HepG2 (cell line): Measurements from ENCODE around the gene SEC16A. TPM values are rescaled to one million over a fixed set of nuclear protein-coding genes. Genes with fewer than 3 reads are reported as not detected.

ENCODE experiments used
- ATRX ChIP-seq: sonication (generic); formaldehyde crosslinking; IDR thresholded peaks from 2 replicates; pipeline ENCODE4 v1.4.0; 2020; ENCODE audit warnings: missing genetic modification reagents, borderline replicate concordance
- MLXIP ChIP-seq: sonication (generic); formaldehyde crosslinking; IDR thresholded peaks from 2 replicates; pipeline ENCODE4 v1.9.0; 2021; ENCODE audit warnings: missing genetic modification reagents, borderline replicate concordance
- POLR2G ChIP-seq: fragments of 200-400 bp; formaldehyde crosslinking; IDR thresholded peaks from 2 replicates; pipeline ENCODE4 v1.6.1; 2018; ENCODE audit warnings: mild to moderate bottlenecking, low read depth, low read length, moderate library complexity
- RERE ChIP-seq: IDR thresholded peaks from 2 replicates; pipeline ENCODE4 v1.6.1; 2016; ENCODE audit warnings: low read depth, missing genetic modification reagents, missing compliant biosample characterization
- ZBTB21 ChIP-seq: sonication (generic); formaldehyde crosslinking; IDR thresholded peaks from 2 replicates; pipeline ENCODE4 v1.4.0; 2020; ENCODE audit warnings: missing genetic modification reagents
- ZNF263 ChIP-seq: sonication (generic); formaldehyde crosslinking; IDR thresholded peaks from 2 replicates; pipeline ENCODE4 v1.4.0; 2020; ENCODE audit warnings: missing genetic modification reagents
- ZNF407 ChIP-seq: sonication (generic); formaldehyde crosslinking; IDR thresholded peaks from one replicate; pipeline ENCODE4 v1.5.1; 2020; ENCODE audit warnings: mild to moderate bottlenecking, missing genetic modification reagents; ENCODE audit errors: not compliant biosample characterization
- ZNF724P ChIP-seq: sonication (generic); formaldehyde crosslinking; IDR thresholded peaks from 2 replicates; pipeline ENCODE4 v1.8.0; 2022; ENCODE audit warnings: missing genetic modification reagents, borderline replicate concordance
- ZNF746 ChIP-seq: sonication (generic); formaldehyde crosslinking; IDR thresholded peaks from 2 replicates; pipeline ENCODE4 v1.8.0; 2022; ENCODE audit warnings: mild to moderate bottlenecking, missing genetic modification reagents
- polyA plus RNA-seq, 8 experiments: library from polyadenylated mRNA; depleted of rRNA in 3 of 8; stranded (reverse) in 7 of 8; unstranded in 1 of 8; fragments of >200 nt; fragmentation: Illumina TruSeq in 4 of 8; extraction: Trizol in 4 of 8; gene quantifications; 2 replicates each; pipeline versions ENCODE4 v1.2.1 to v1.2.3, GENCODE V29; 2011 to 2016; ENCODE audit warnings: low read depth in 4 of 8, missing spikeins in 1 of 8, mixed read lengths in 1 of 8; ENCODE audit not compliant: insufficient read depth in 1 of 8
- total RNA-seq, 5 experiments: library from RNA; depleted of rRNA; stranded (reverse); fragments of >200 nt; fragmentation: Illumina TruSeq; extraction: Trizol; gene quantifications; 2 replicates each; pipeline ENCODE4 v1.2.3, GENCODE V29; 2016; ENCODE audit warnings: low read depth in 1 of 5

SEC16A gene
- total and polyA plus RNA-seq, 2 of the 13 experiments (the other 11 are each of a cell fraction or from before 2014, with no cell fraction given), result 15.9 to 18.9 TPM

DNA sequence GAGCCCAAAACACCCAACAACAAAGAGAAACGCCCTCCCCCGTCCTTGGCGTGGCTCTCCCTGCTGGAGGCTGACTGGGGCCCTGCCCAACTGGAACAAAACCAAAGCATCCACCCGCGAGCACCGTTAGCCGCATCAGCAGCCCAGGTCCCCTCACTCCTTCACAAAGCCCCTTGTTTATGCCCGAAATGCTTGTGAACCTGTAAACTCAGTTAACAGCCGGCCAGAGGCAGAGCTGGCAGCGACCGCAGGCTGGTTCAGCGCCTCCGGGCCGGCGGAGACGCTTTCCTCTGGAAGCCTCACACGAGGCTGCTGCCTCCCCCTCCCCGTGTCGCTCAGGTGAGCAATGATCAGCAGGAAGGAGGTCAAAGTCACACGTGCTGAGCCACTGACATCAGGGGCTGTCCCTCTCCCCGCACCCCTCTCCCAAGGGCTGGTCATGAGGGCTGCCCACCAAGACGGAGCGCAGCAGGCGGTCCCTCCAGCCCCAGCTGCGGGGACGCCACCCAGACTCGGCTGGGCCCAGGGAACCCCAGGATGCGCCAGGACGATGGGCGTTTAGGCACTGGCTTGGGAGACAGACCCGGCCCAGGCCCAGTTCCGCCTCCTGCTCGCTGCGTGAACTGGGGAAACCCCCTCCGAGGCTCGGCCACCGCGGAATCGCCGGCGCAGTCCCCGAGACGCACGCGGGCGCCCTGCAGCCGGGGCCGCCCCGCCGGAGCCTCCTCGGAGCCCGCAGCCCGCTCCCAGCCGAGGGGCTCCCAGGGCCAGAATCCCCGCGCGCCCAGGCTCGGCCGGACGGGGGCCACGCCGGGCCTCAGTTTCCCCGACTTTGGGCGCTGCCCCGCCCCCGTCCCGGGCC, 83.4 kb downstream of the SEC16A start (continued):
- TF ChIP-seq MLXIP (no peak), POLR2G (no peak), ZNF724P (0 out of 2 replicates have a peak, but pooled peaks have one; percentile 31), ZNF263 (CRISPR knock-in tag) (no peak), RERE (CRISPR knock-in tag) (no peak), ZBTB21 (CRISPR knock-in tag) (no peak), ATRX (CRISPR knock-in tag) (no peak), ZNF746 (no peak), ZNF407 (no peak)
